NOMO-1 treated with dmso at 0.1 percent for 144 hours (cell line): ENCODE results near the gene CCDC85B.
"Not testable (repeated sequence)": the region's sequence is repeated elsewhere in the genome, so short reads cannot be mapped to it uniquely, and the experiment has no call there.

Source experiments
- DNase-seq: peaks from one replicate; lab custom pipeline; 2025; ENCODE audit not compliant: unreplicated experiment; lab: John Stamatoyannopoulos, UW

The CCDC85B gene

GRCh38 chr11:65885808-65886536 lies 4.5 kb upstream of the CCDC85B start:
- no peak for DNase-seq

DNA sequence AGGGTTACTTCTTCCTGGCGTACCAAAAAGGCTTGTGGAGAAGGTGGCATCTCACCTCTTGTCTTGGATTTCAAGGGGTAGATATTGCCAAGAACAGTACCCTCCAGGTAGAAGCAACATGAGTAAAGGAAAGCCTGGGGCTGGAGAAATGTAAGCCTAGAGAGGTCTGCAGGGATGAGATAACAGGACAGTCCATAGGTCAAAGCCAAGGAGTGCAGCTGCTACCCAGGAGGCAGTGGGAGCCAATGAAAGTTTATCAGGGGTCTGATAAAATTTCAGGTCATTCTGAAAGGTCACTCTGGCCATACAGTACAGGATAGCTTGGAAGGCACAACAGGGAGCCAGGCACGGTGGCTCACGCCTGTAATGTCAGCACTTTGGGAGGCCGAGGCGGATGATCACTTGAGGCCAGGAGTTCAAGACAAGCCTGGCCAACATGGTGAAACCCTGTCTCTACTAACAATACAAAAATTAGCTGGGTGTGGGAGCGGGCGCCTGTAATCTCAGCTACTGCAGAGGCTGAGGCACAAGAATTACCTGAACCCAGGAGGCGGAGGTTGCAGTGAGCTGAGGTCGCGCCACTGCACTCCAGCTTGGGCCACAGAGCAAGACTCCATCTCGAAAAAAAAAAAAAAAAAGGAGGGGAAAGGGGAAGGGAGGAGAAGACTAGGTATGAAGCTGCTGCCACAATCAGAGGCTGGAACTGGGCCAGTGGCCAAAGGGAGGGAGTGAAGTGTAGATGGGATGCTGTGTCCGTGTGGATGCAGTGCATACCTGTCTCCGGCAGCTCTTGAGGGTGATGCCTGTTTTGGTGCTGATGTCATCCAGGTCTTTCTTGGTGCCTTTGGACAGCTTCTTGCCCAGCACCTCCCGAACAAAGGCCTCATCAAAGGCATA lies 3.4 kb upstream of the CCDC85B start:
- no peak for DNase-seq

DNA sequence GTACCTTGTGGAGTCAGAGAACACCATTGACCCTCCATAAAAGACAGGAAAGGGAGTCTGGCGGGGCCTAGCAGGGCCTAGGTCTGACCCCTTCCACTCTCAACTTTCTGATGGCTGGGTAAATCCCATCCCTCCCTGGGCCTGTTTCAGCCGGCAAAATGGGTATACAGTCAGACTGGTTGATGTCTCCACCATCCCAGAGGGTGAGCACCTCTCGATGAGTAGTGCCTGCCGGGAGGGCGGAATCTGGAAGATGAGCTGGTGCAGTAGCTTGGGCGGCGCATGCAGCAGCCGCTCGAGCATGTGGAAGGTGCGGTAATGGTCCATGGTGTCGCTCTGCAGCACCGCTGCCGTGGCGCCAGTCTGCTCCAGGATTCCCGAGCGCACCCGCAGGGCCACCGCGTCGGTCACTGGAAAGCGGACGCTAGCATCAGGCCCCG lies 2.7 kb upstream of the CCDC85B start:
- no peak for DNase-seq

GRCh38 chr11:65888163-65888814 lies 2.2 kb upstream of the CCDC85B start, which contains the start of gene FIBP:
FIBP (minus strand) TSS chr11:65888471; CDS start chr11:65888418, 53 bp downstream.
- peak; percentile 95 for DNase-seq

DNA sequence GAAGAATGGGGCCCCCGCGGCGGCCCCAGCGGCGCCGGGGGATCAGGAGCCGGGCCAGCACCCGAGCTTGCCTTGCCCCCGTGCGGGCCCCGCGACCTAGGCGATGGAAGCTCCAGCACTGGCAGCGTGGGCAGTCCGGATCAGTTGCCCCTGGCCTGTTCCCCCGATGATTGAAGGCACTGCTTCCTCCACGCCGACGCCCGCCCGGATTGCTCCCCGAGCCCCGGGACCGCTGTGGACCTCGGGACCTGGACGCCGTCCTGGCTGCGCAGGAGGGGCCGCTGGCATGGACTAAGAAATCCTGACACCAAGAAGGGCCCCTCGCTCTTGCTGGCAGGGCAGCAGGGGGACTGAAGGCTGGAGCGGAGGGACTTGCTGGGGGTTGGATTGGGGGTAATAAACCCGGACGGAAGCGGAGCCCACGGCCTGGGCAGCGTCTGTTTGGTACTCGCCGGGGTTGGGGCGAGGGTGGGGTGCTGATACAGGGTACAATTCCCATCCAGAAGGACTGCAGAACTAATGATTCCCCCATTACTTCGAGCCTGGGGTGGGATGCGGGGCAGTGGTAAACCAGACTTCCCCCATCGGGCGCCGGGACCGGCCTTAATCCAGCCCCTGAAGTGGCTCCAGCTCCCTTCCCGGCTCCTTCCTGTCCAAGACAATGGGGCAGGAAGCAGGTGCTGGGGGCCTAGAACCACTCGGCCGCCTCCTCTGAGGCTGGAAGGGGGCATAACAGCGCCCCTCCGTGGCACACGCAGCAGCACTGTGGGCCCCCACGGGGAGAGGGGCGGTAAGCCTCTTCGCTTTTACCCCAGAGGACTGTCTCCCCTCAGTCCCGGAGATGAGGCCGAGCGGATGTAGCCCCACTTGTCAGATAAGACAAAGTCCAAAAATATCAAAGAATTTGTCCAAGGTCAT lies 1.0 kb downstream of the CCDC85B start:
- no peak for DNase-seq

- not testable (repeated sequence) for DNase-seq
Observed at GRCh38 chr11:65892137-65892540, 1.7 kb downstream of the CCDC85B start.

GRCh38 chr11:65892661-65893317 lies 2.3 kb downstream of the CCDC85B start:
- no peak for DNase-seq

GRCh38 chr11:65894034-65894591 lies 3.6 kb downstream of the CCDC85B start:
- DNase-seq, result peak; percentile 21

DNA sequence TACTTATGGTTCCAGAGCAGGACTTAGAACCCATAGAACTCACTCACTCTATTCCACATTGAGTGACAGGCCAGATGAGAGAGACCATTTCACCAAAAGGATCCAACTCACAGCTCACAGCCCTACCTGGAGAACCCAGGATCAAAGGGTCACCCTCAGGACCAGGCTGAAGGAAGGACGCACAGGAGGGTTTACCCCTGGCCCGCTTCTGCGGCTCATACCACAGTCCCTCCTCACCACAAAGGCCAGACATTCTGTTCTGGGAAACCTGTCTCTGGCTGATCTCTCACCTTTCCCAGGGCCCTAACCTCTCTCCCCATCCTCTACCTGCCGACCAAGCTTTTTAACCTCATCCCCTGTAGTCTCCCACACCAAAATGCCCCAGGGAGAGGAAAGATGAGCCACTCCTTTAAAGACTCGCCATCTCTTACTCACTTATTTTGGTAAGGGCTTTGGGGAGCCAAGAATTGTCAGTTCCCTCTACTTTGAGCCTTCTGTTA lies 5.1 kb downstream of the CCDC85B start:
- DNase-seq, result no peak

DNA sequence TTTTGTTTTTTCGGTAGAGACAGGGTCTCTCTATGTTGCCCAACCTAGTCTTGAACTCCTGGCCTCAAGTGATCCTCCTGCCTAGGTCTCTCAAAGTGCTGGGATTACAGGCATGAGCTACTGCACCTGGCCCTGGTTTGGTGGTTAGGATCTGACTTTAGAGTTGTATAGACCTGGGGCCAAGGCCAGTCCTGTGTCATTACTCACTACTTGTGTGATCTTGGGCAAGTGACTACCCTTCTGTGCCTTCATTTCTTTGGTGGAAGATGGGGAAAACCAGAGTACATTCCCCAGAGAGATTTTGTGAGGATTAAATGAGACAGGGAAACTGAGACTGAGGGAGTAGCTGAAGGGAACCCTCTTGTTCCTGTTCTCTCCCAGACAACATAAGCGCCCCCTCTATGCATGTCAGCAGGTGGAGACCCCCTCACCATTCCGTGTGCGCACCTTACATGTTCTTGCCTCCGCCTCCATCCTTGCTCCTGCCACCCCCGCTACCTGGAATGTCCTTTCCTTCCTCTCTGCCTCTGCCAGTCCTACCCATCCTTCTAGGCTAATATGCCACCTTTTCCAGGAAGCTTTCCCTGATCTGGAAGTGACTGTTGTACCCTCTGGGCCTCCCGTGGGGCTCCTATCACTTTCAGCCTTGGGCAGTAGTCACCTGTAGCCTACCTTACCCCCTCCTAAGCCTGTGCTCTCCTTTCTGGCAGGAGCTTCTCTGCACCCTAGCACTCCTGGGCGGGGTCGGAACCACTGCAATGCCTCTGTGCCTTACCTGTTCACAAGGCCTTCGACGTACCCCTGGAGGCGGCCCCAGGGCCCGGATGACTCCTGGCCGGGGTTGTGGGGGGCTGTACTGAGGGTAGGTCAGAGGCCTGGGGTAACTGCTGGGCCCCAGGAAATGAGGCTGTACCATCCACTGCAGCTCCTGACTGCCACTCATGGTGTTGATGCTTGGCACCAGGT lies 5.8 kb downstream of the CCDC85B start:
- no peak for DNase-seq

DNA sequence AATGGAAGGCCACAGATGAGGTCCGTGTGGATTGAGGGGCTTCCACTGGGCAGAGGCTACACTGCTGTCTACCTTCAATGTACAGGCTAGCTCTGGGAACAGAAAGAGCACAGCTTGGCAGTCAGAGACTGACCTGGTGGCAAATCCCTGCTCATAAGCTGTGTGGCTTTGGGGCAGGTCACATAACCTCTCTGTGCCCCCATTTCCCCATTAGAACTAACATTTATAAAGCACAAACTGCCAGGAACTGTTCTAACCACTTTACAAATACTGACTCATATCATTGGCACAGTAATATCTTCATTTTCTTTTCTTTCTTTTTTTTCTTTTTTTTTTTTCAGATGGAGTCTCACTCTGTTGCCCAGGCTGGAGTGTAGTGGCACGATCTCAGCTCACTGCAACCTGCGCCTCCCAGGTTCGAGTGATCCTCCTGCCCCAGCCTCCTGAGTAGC lies 6.6 kb downstream of the CCDC85B start:
- DNase-seq, result no peak

GRCh38 chr11:65898656-65899355 lies 8.3 kb downstream of the CCDC85B start:
- no peak for DNase-seq

- peak; percentile 5 for DNase-seq
Observed at GRCh38 chr11:65899356-65900124, 9.1 kb downstream of the CCDC85B start.

DNA sequence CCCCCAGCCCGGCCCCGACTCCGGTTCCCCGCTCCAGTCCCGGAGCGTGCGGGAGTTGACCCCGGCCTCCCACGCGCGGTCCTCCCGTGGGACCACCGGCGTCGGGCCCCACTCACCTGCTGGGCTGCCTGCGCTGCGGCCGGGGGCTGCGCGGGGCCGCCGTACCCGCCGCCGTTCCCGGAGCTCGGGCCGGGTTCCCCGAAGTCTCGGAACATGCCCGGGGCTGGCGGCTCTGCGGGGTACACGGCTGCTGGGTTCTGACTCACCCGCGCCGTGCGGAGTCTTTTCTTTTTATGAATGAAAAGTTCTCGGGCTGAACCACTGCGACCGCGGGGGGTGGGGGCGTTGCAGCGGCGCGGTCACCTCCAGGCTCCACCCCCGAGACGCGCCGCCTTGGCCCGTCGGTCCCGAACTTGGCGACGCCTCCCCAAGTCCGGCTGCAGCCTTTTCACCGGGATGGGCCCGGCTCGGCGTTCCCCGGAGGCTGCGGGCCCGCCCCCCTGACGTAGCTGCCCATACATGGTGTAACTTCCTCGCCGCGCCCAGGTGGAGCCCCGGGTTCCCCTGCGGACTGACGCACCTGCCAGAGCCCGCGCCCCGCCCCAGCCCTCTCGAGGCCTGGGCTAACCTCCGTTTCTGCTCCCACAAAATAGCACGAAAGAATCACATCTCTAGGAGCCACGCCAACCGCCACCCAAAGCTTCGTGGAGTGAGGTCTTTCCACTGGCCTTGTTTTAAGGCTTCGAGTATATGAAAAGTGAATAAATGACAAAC lies 9.8 kb downstream of the CCDC85B start, which contains the start of gene FOSL1:
TSS of gene FOSL1 (minus strand) at position 264 of the 774 bp plus-strand sequence. CDS start at position 215, 49 bp downstream.
- DNase-seq, result peak; percentile 84

DNA sequence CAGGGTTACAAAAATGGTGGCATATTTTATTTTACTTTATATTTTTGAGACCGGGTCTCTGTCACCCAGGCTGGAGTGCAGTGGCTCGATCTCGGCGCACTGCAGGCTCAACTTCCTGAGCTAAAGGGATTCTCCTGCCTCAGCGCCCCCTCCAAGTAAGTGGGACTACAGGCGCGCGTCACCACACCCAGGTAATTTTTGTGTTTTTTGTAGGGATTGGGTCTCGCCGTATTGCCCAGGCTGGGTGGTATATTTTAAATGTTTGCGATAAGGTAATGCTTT lies 10.4 kb downstream of the CCDC85B start:
- no peak for DNase-seq

DNA sequence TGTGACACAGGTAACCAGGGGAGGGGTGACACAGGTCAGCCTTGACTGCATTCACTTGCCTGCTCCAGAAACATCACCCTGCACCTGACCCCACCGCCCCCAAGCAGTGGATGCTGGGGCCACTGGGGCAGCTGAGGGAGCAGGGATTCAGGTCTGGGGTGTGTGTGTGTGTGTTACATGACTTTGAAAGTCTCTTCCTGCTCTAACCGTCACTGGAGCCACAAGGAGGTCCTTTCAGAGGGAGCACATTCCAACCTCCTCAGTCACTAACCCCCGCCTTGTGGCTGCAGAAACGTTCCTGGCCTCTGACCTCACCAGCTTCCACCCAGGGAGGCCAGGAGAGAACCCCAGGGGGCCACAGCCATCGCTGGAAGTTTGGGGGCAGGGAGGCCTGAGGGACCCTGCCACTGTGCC lies 12.6 kb downstream of the CCDC85B start:
- DNase-seq, result no peak
